PC-9 (cell line): ENCODE data around the gene SLC25A21.

Experiments
- EZH2 ChIP-seq: fragments of 200-600 bp; sonication (generic); IDR thresholded peaks from 2 replicates; pipeline ENCODE4 v1.8.0; 2017; ENCODE audit warnings: antibody characterized with exemption, low read depth
- TF ChIP-seq, protein P1 (sequence below): fragments of 200-600 bp; sonication (generic); conservative IDR thresholded peaks from 2 replicates; pipeline ENCODE4 v1.6.1; 2017; ENCODE audit warnings: mixed run types, antibody characterized with exemption, mild to moderate bottlenecking, moderate library complexity

DNA sequence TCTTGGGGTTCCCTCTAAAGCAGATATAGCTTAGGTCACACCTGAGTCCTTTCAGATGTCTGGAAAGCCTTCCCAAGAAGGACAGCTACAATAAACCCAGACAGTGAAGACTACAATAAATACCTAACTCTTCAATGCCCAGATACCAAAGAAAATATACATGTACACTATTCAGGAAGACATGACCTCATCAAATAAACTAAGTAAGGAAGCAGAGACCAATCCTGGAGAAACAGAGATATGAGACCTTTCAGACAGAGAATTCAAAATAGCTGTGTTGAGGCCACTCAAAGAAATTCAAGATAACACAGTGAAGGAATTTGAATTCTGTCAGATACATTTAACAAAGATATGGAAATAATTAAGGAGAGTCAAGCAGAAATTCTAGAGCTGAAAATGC is 40.6 kb upstream of the SLC25A21 start:
- TF ChIP-seq, protein P1, sequence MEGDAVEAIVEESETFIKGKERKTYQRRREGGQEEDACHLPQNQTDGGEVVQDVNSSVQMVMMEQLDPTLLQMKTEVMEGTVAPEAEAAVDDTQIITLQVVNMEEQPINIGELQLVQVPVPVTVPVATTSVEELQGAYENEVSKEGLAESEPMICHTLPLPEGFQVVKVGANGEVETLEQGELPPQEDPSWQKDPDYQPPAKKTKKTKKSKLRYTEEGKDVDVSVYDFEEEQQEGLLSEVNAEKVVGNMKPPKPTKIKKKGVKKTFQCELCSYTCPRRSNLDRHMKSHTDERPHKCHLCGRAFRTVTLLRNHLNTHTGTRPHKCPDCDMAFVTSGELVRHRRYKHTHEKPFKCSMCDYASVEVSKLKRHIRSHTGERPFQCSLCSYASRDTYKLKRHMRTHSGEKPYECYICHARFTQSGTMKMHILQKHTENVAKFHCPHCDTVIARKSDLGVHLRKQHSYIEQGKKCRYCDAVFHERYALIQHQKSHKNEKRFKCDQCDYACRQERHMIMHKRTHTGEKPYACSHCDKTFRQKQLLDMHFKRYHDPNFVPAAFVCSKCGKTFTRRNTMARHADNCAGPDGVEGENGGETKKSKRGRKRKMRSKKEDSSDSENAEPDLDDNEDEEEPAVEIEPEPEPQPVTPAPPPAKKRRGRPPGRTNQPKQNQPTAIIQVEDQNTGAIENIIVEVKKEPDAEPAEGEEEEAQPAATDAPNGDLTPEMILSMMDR, result no peak
- no peak for TF ChIP-seq EZH2
